Measurements from ENCODE around the gene DUSP2.

DUSP2 gene

GRCh38 chr2:96115631-96116423 lies 29.4 kb downstream of the DUSP2 start:
- TF ChIP-seq CTCF (IDR thresholded peaks at IDR 0.05) (no peak), ZFX (IDR thresholded peaks at IDR 0.05; ENCODE audit: borderline replicate concordance) (no peak)
- H3K27ac ChIP-seq: no peak overlapping the region

- H3K27ac ChIP-seq: no peak overlapping the region
- no peak for TF ChIP-seq CTCF (IDR thresholded peaks at IDR 0.05)
- TF ChIP-seq ZFX (IDR thresholded peaks at IDR 0.05; ENCODE audit: borderline replicate concordance): no peak
Observed at GRCh38 chr2:96114903-96115581, 30.2 kb downstream of the DUSP2 start.

GRCh38 chr2:96114546-96114902 lies 30.7 kb downstream of the DUSP2 start:
- no peak overlapping the region for H3K27ac ChIP-seq
- TF ChIP-seq ZFX (IDR thresholded peaks at IDR 0.05; ENCODE audit: borderline replicate concordance) (no peak), CTCF (IDR thresholded peaks at IDR 0.05) (no peak)

GRCh38 chr2:96113951-96114350 lies 31.3 kb downstream of the DUSP2 start:
- H3K27ac ChIP-seq: no peak overlapping the region
- TF ChIP-seq CTCF (IDR thresholded peaks at IDR 0.05) (no peak), ZFX (IDR thresholded peaks at IDR 0.05; ENCODE audit: borderline replicate concordance) (no peak)

GRCh38 chr2:96113367-96113677 lies 31.9 kb downstream of the DUSP2 start:
- TF ChIP-seq CTCF (IDR thresholded peaks at IDR 0.05) (no peak), ZFX (IDR thresholded peaks at IDR 0.05; ENCODE audit: borderline replicate concordance) (no peak)
- H3K27ac ChIP-seq: no peak overlapping the region

- no peak for TF ChIP-seq CTCF (IDR thresholded peaks at IDR 0.05)
- TF ChIP-seq ZFX (IDR thresholded peaks at IDR 0.05; ENCODE audit: borderline replicate concordance): no peak
Observed at GRCh38 chr2:96112501-96113366, 32.5 kb downstream of the DUSP2 start.

More at GRCh38 chr2:96112501-96113366, 32.5 kb downstream of the DUSP2 start:
- H3K27ac ChIP-seq: no peak overlapping the region
